GM23338 (cell line): Measurements from ENCODE around the gene RRP9. TPM values are rescaled to one million over a fixed set of nuclear protein-coding genes. Genes with fewer than 3 reads are reported as not detected.
A peak's percentile ranks its signal among the peaks of the same experiment; 100 is the strongest.

Experiments used
- ATAC-seq: fragments of 200-7000 bp; cut with Tn5 transposase; 3 replicates; pipeline ENCODE4 v1.9.1; 2020
- DNase-seq: peaks from one replicate; pipeline ENCODE4 v3.0.0-alpha.2; 2015; ENCODE audit warnings: low spot score
- H2AFZ ChIP-seq: fragments of 200-600 bp; sonication (generic); 2 replicates; pipeline ENCODE4 v1.8.0; 2016; ENCODE audit warnings: antibody characterized with exemption, mild to moderate bottlenecking, moderate library complexity
- H3F3A ChIP-seq: fragments of 200-600 bp; sonication (generic); replicated peaks from 2 replicates; pipeline ENCODE4 v1.8.0; 2017; ENCODE audit warnings: antibody characterized with exemption, mixed run types, low read depth
- H3K27ac ChIP-seq: fragments of 200-600 bp; sonication (generic); 2 replicates; pipeline ENCODE4 v1.6.1; 2016; ENCODE audit warnings: low read depth
- H3K27me3 ChIP-seq: fragments of 200-600 bp; sonication (generic); 2 replicates; pipeline ENCODE4 v1.8.0; 2016; ENCODE audit warnings: mild to moderate bottlenecking, mixed run types, moderate library complexity; ENCODE audit not compliant: insufficient read depth
- H3K36me3 ChIP-seq: fragments of 200-600 bp; sonication (generic); 2 replicates; pipeline ENCODE4 v1.8.0; 2016; ENCODE audit warnings: mild to moderate bottlenecking; ENCODE audit not compliant: insufficient read depth
- H3K4me1 ChIP-seq: fragments of 200-600 bp; sonication (generic); 2 replicates; pipeline ENCODE4 v1.8.0; 2016; ENCODE audit warnings: mild to moderate bottlenecking, moderate library complexity; ENCODE audit not compliant: insufficient read depth
- H3K4me2 ChIP-seq: fragments of 200-600 bp; sonication (generic); 2 replicates; pipeline ENCODE4 v1.7.1; 2017; ENCODE audit warnings: mixed run types
- H3K4me3 ChIP-seq: fragments of 200-600 bp; sonication (generic); 2 replicates; pipeline ENCODE4 v1.6.1; 2016; ENCODE audit warnings: mixed run types
- H3K79me2 ChIP-seq: fragments of 200-600 bp; sonication (generic); replicated peaks from 2 replicates; pipeline ENCODE4 v1.8.0; 2017; ENCODE audit warnings: mild to moderate bottlenecking; ENCODE audit not compliant: insufficient read depth
- H3K9me2 ChIP-seq: fragments of 200-600 bp; sonication (generic); 2 replicates; pipeline ENCODE4 v1.8.0; 2017; ENCODE audit not compliant: insufficient read depth
- H4K20me1 ChIP-seq: fragments of 200-600 bp; sonication (generic); replicated peaks from 2 replicates; pipeline ENCODE4 v1.8.0; 2017; ENCODE audit warnings: mild to moderate bottlenecking; ENCODE audit not compliant: insufficient read depth
- H3K27ac Mint-ChIP-seq: 2 replicates; pipeline ENCODE4 v1.8.0; 2020; ENCODE audit warnings: inconsistent platforms, mild to moderate bottlenecking, moderate library complexity, mixed read lengths
- H3K27me3 Mint-ChIP-seq: 3 replicates; pipeline ENCODE4 v1.8.0; 2022; ENCODE audit warnings: low read depth, mild to moderate bottlenecking, moderate library complexity, mixed read lengths, inconsistent platforms; ENCODE audit not compliant: insufficient read depth, poor library complexity
- H3K36me3 Mint-ChIP-seq: 3 replicates; pipeline ENCODE4 v1.8.0; 2021; ENCODE audit warnings: low read depth, mild to moderate bottlenecking, inconsistent platforms, moderate library complexity, mixed read lengths
- H3K4me1 Mint-ChIP-seq: 3 replicates; pipeline ENCODE4 v1.8.0; 2020; ENCODE audit warnings: mild to moderate bottlenecking, inconsistent platforms, mixed read lengths
- H3K4me3 Mint-ChIP-seq: 3 replicates; pipeline ENCODE4 v1.8.0; 2021; ENCODE audit warnings: moderate library complexity, mild to moderate bottlenecking, inconsistent platforms, mixed read lengths
- H3K9me3 Mint-ChIP-seq: 3 replicates; pipeline ENCODE4 v1.8.0; 2020; ENCODE audit warnings: moderate library complexity, mild to moderate bottlenecking, inconsistent platforms, mixed read lengths
- CREB1 ChIP-seq: fragments of 250-450 bp; sonication (Bioruptor Pico); IDR thresholded peaks from 2 replicates; pipeline ENCODE4 v1.5.0; 2020; ENCODE audit warnings: low read depth, mild to moderate bottlenecking, moderate library complexity
- CTCF ChIP-seq, 2 experiments: fragments of 200-600 bp in 1 of 2; sonication (generic) in 1 of 2; conservative IDR thresholded peaks; 2 replicates each; pipeline versions ENCODE4 v1.5.1 to v1.6.1; 2016 to 2017; ENCODE audit warnings: antibody characterized with exemption in 2 of 2, low read depth in 2 of 2, mild to moderate bottlenecking in 2 of 2, moderate library complexity in 1 of 2
- ETS1 ChIP-seq: IDR thresholded peaks from 2 replicates; pipeline ENCODE4 v1.6.1; 2016; ENCODE audit warnings: antibody characterized with exemption
- EZH2 ChIP-seq: fragments of 200-600 bp; sonication (generic); IDR thresholded peaks from one replicate; pipeline ENCODE4 v1.8.0; 2017; ENCODE audit warnings: antibody characterized with exemption, mild to moderate bottlenecking, low read depth; ENCODE audit not compliant: unreplicated experiment
- EZH2phosphoT487 ChIP-seq: fragments of 200-600 bp; sonication (generic); IDR thresholded peaks from one replicate; pipeline ENCODE4 v1.8.1; 2018; ENCODE audit warnings: antibody characterized with exemption; ENCODE audit not compliant: unreplicated experiment
- JUNB ChIP-seq: IDR thresholded peaks from one replicate; pipeline ENCODE4 v1.6.1; 2016; ENCODE audit warnings: antibody characterized with exemption; ENCODE audit not compliant: unreplicated experiment
- NANOG ChIP-seq: IDR thresholded peaks from 2 replicates; pipeline ENCODE4 v1.6.1; 2016; ENCODE audit warnings: antibody characterized with exemption, borderline replicate concordance
- POLR2AphosphoS5 ChIP-seq: IDR thresholded peaks from 2 replicates; pipeline ENCODE4 v1.6.1; 2016; ENCODE audit warnings: antibody characterized with exemption, low read depth
- REST ChIP-seq: IDR thresholded peaks from one replicate; pipeline ENCODE4 v1.6.1; 2018; ENCODE audit warnings: antibody characterized with exemption; ENCODE audit not compliant: unreplicated experiment
- STAT1 ChIP-seq: IDR thresholded peaks from one replicate; pipeline ENCODE4 v1.6.1; 2016; ENCODE audit warnings: antibody characterized with exemption; ENCODE audit not compliant: unreplicated experiment
- ZNF114 ChIP-seq: fragments of 250-450 bp; sonication (Bioruptor Pico); IDR thresholded peaks from 2 replicates; pipeline ENCODE4 v1.5.0; 2020; ENCODE audit warnings: mild to moderate bottlenecking, moderate library complexity
- ZNF331 ChIP-seq: fragments of 250-450 bp; sonication (Bioruptor Pico); IDR thresholded peaks from 2 replicates; pipeline ENCODE4 v1.5.0; 2020; ENCODE audit warnings: low read depth, mild to moderate bottlenecking, moderate library complexity
- polyA plus RNA-seq: library from polyadenylated mRNA; unstranded; fragments of >200 nt; fragmentation: Nextera tagmentation; extraction: Ambion mirVana; gene quantifications from 2 replicates; pipeline ENCODE4 v1.2.1, GENCODE V29; 2016
- total RNA-seq: library from RNA; depleted of rRNA; stranded (reverse); fragments of >200 nt; shearing (Covaris generic); gene quantifications from 2 replicates; pipeline ENCODE4 v1.2.3, GENCODE V29; 2014

RRP9 gene
- total and polyA plus RNA-seq, 2 experiments from 2014 or later = 62.4 to 68.1 TPM

GRCh38 chr3:51966486-51966885 is 24.8 kb upstream of the RRP9 start (continued):
- no peak for TF ChIP-seq CTCF (conservative IDR thresholded peaks at IDR 0.05; ENCODE audit: low read depth in 2 of 2)
- TF ChIP-seq EZH2 = no peak
- no peak for TF ChIP-seq STAT1
- no peak for TF ChIP-seq NANOG
- TF ChIP-seq CREB1 (CRISPR knock-in tag) = no peak
- no peak for TF ChIP-seq EZH2phosphoT487
- no peak for TF ChIP-seq POLR2AphosphoS5
- no peak for TF ChIP-seq ZNF114 (CRISPR knock-in tag)
- no peak for TF ChIP-seq ETS1
- TF ChIP-seq ZNF331 = no peak

GRCh38 chr3:51966016-51966415 is 24.3 kb upstream of the RRP9 start:
- Mint-ChIP-seq H3K9me3 (no peaks in the 10 kb centered on the region; the same call in 2 of the 3 replicates), H3K4me3 (peak overlapping the region; percentile 79), H3K4me1 (peaks cover 60% of the 10 kb centered on the region), H3K27me3 (peaks cover 32% of the 10 kb centered on the region), H3K36me3 (peaks cover 7% of the 10 kb centered on the region; the same call in 1 of the 3 replicates), H3K27ac (no peak overlapping the region)
- Histone ChIP-seq H3K4me3 (peak overlapping the region; percentile 62; the same call in 1 of the 2 replicates), H3K36me3 (no peaks in the 10 kb centered on the region), H3K9me2 (no peaks in the 10 kb centered on the region), H2AFZ (no peak overlapping the region), H3F3A (peaks cover 13% of the 10 kb centered on the region; the same call in 1 of the 2 replicates), H4K20me1 (no peaks in the 10 kb centered on the region), H3K4me2 (peak overlapping the region; percentile 85), H3K79me2 (no peaks in the 10 kb centered on the region), H3K4me1 (peaks cover 37% of the 10 kb centered on the region), H3K27me3 (peaks cover 9% of the 10 kb centered on the region; the same call in 1 of the 2 replicates), H3K27ac (no peak overlapping the region)
- no peak for ATAC-seq
- DNase-seq = no peak
- TF ChIP-seq STAT1 (no peak), EZH2 (no peak), ETS1 (no peak), JUNB (no peak), ZNF331 (no peak), EZH2phosphoT487 (no peak), REST (no peak), POLR2AphosphoS5 (no peak), CREB1 (CRISPR knock-in tag) (no peak), CTCF (conservative IDR thresholded peaks at IDR 0.05; ENCODE audit: low read depth in 2 of 2) (no peak)
